HG02870 (cell line): ENCODE results near the gene B3GLCT.

ENCODE experiments used
- ATAC-seq: cut with Tn5 transposase; IDR thresholded peaks from one replicate; pipeline ENCODE4 v1.9.1; 2021; ENCODE audit warnings: mild to moderate bottlenecking, moderate library complexity; ENCODE audit not compliant: unreplicated experiment

Gene B3GLCT

GRCh38 chr13:31267126-31267784, 67.5 kb downstream of the B3GLCT start:
- no peak for ATAC-seq

- ATAC-seq: no peak
Measured at GRCh38 chr13:31274390-31274789, 74.6 kb downstream of the B3GLCT start.

GRCh38 chr13:31276421-31276820, 76.6 kb downstream of the B3GLCT start:
- no peak for ATAC-seq

GRCh38 chr13:31278869-31279268, 79.1 kb downstream of the B3GLCT start:
- no peak for ATAC-seq

- ATAC-seq: no peak
Measured at GRCh38 chr13:31282741-31283455, 83.1 kb downstream of the B3GLCT start.

GRCh38 chr13:31286930-31287329, 87.2 kb downstream of the B3GLCT start:
- no peak for ATAC-seq

GRCh38 chr13:31301119-31301518, 101.3 kb downstream of the B3GLCT start:
- ATAC-seq: no peak

GRCh38 chr13:31310356-31310755, 110.6 kb downstream of the B3GLCT start:
- ATAC-seq: no peak

- no peak for ATAC-seq
Measured at GRCh38 chr13:31310786-31311185, 111.0 kb downstream of the B3GLCT start.

GRCh38 chr13:31311921-31312320, 112.1 kb downstream of the B3GLCT start:
- ATAC-seq: no peak

- no peak for ATAC-seq
Measured at GRCh38 chr13:31314961-31315360, 115.2 kb downstream of the B3GLCT start.

- no peak for ATAC-seq
Measured at GRCh38 chr13:31320946-31321345, 121.2 kb downstream of the B3GLCT start.

- no peak for ATAC-seq
Measured at GRCh38 chr13:31321457-31321856, 121.7 kb downstream of the B3GLCT start.

GRCh38 chr13:31322026-31322425, 122.3 kb downstream of the B3GLCT start:
- no peak for ATAC-seq

- no peak for ATAC-seq
Measured at GRCh38 chr13:31322702-31323405, 123.1 kb downstream of the B3GLCT start.

- ATAC-seq: no peak
Measured at GRCh38 chr13:31327182-31327860, 127.5 kb downstream of the B3GLCT start.

- ATAC-seq: no peak
Measured at GRCh38 chr13:31328549-31329235, 128.9 kb downstream of the B3GLCT start.

- no peak for ATAC-seq
Measured at GRCh38 chr13:31330236-31330635, 130.5 kb downstream of the B3GLCT start.

- no peak for ATAC-seq
Measured at GRCh38 chr13:31331068-31331467, 131.3 kb downstream of the B3GLCT start.

- ATAC-seq: no peak
Measured at GRCh38 chr13:31334547-31334946, 134.8 kb downstream of the B3GLCT start.
